ENCODE data around the gene CAPNS2.

DNA sequence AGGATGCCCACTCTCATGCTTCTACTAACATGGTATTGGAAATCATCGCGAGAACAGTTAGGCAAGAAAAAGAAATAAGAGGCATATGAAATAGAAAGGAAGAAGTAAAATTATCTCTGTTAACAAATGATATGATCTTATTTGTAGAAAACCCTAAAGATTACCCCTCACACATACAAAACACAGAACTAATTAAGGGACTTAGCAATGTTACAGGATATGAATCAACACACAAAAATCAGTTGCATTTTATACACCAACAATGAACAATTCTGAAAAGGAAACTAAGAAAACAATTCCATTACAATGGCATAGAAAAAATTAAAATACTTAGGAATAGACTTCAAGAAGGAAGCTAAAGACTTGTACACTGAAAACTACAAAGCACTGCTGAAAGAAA is 2.7 kb upstream of the CAPNS2 start:
- no peak for TF ChIP-seq GATA2 (IDR thresholded peaks at IDR 0.05; ENCODE audit: low read depth, low read length)
- TF ChIP-seq GATA3 (IDR thresholded peaks at IDR 0.05; ENCODE audit: low read depth, low read length): no peak

Measured in SH-SY5Y (cell line).